Activated B cell treated with CpG ODN at 0.5 μM for 24 hours (primary cell): ENCODE results near the gene ABCC9. TPM values are rescaled to one million over a fixed set of nuclear protein-coding genes. Genes with fewer than 3 reads are reported as not detected.
"Not testable (repeated sequence)": the region's sequence is repeated elsewhere in the genome, so short reads cannot be mapped to it uniquely, and the experiment has no call there.

Source experiments
- ATAC-seq: fragments of 200-7000 bp; cut with Tn5 transposase; one replicate; pipeline ENCODE4 v1.10.0; 2021; ENCODE audit warnings: low read depth, mild to moderate bottlenecking, moderate library complexity
- CTCF ChIA-PET: fragments of 350-600 bp; sonication (Branson Sonifier 250); formaldehyde crosslinking; loops from one replicate; lab custom pipeline; 2021; ENCODE audit warnings: antibody characterized with exemption; lab: Charles Lee
- POLR2A ChIA-PET: fragments of 350-600 bp; sonication (Branson Sonifier 250); formaldehyde crosslinking; loops from one replicate; lab custom pipeline; 2021; ENCODE audit warnings: antibody characterized with exemption; lab: Charles Lee
- DNase-seq: peaks from one replicate; pipeline ENCODE4 v3.0.0; 2022
- H3K27ac Mint-ChIP-seq: one replicate; pipeline ENCODE4 v1.8.0; 2020; ENCODE audit warnings: mixed read lengths
- H3K27me3 Mint-ChIP-seq: one replicate; pipeline ENCODE4 v1.8.0; 2021; ENCODE audit warnings: mixed read lengths
- H3K36me3 Mint-ChIP-seq: one replicate; pipeline ENCODE4 v1.8.0; 2021; ENCODE audit warnings: low read depth, mixed read lengths
- H3K4me1 Mint-ChIP-seq: one replicate; pipeline ENCODE4 v1.8.0; 2021; ENCODE audit warnings: mixed read lengths
- H3K4me3 Mint-ChIP-seq: one replicate; pipeline ENCODE4 v1.8.0; 2020; ENCODE audit warnings: mild to moderate bottlenecking, mixed read lengths
- H3K9me3 Mint-ChIP-seq: one replicate; pipeline ENCODE4 v1.8.0; 2020; ENCODE audit warnings: mixed read lengths
- intact Hi-C: fragments of 100-400 bp; cut with micrococcal nuclease; formaldehyde crosslinking; loops from one replicate; pipeline ENCODE4 v1.15.1; 2024
- total RNA-seq: library from RNA; stranded (reverse); gene quantifications from 2 replicates; pipeline ENCODE4 v1.2.3, GENCODE V29; 2022
- TF ChIP-seq, protein P1 (sequence below): fragments of 200-600 bp; IDR thresholded peaks from one replicate; pipeline ENCODE4 v1.8.0; 2022; ENCODE audit warnings: antibody characterized with exemption, mild to moderate bottlenecking

ABCC9 gene
- total RNA-seq, 1 donor from 2014 or later = not detected

DNA sequence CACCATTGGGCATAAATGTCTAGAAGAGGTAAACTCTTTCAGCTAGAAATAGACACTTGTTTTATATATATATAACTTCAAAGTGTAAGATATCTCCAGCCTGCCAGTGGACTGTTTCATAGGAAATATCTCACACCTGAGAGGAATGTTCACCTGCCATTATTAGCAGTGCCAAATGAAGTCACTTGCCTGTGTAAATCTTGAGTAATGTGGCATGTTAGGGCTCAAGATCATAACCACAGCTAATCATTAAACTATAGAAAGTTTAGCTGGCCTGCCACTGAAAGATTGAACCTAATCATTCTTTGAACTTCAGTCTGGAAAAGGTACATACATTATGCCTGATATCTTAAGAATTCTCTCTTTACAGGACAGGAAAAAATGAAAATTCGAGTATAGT lies 141.2 kb downstream of the ABCC9 start:
- no peaks in the 10 kb centered on the region for H3K36me3 Mint-ChIP-seq
- TF ChIP-seq, protein P1, sequence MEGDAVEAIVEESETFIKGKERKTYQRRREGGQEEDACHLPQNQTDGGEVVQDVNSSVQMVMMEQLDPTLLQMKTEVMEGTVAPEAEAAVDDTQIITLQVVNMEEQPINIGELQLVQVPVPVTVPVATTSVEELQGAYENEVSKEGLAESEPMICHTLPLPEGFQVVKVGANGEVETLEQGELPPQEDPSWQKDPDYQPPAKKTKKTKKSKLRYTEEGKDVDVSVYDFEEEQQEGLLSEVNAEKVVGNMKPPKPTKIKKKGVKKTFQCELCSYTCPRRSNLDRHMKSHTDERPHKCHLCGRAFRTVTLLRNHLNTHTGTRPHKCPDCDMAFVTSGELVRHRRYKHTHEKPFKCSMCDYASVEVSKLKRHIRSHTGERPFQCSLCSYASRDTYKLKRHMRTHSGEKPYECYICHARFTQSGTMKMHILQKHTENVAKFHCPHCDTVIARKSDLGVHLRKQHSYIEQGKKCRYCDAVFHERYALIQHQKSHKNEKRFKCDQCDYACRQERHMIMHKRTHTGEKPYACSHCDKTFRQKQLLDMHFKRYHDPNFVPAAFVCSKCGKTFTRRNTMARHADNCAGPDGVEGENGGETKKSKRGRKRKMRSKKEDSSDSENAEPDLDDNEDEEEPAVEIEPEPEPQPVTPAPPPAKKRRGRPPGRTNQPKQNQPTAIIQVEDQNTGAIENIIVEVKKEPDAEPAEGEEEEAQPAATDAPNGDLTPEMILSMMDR = no peak
- no peaks in the 10 kb centered on the region for H3K9me3 Mint-ChIP-seq
- peaks cover 3% of the 10 kb centered on the region for H3K27me3 Mint-ChIP-seq
- ChIA-PET CTCF (no interaction called here), POLR2A (no interaction called here)
- H3K4me1 Mint-ChIP-seq = no peaks in the 10 kb centered on the region
- ATAC-seq (no peak), DNase-seq (no peak)
- H3K4me3 Mint-ChIP-seq = no peak overlapping the region
- H3K27ac Mint-ChIP-seq = no peak overlapping the region
- intact Hi-C loops = no loop called here

- Mint-ChIP-seq H3K27ac (no peak overlapping the region), H3K4me3 (no peak overlapping the region), H3K4me1 (no peaks in the 10 kb centered on the region), H3K36me3 (no peaks in the 10 kb centered on the region), H3K27me3 (peaks cover 3% of the 10 kb centered on the region), H3K9me3 (peaks cover 3% of the 10 kb centered on the region)
- ATAC-seq (no peak), DNase-seq (no peak)
- intact Hi-C loops = no loop called here
- TF ChIP-seq, protein P1 = no peak
- ChIA-PET CTCF (no interaction called here), POLR2A (no interaction called here)
Measured at GRCh38 chr12:21797539-21797938, 143.7 kb downstream of the ABCC9 start.

- no peaks in the 10 kb centered on the region for H3K36me3 Mint-ChIP-seq
- ChIA-PET POLR2A (no interaction called here), CTCF (no interaction called here)
- H3K27ac Mint-ChIP-seq = no peak overlapping the region
- H3K9me3 Mint-ChIP-seq = peaks cover 3% of the 10 kb centered on the region
- H3K4me1 Mint-ChIP-seq = no peaks in the 10 kb centered on the region
- ATAC-seq (no peak), DNase-seq (no peak)
- intact Hi-C loops = no loop called here
- peaks cover 6% of the 10 kb centered on the region for H3K27me3 Mint-ChIP-seq
- no peak overlapping the region for H3K4me3 Mint-ChIP-seq
- TF ChIP-seq, protein P1 = no peak
Measured at GRCh38 chr12:21795648-21796328, 145.4 kb downstream of the ABCC9 start.

DNA sequence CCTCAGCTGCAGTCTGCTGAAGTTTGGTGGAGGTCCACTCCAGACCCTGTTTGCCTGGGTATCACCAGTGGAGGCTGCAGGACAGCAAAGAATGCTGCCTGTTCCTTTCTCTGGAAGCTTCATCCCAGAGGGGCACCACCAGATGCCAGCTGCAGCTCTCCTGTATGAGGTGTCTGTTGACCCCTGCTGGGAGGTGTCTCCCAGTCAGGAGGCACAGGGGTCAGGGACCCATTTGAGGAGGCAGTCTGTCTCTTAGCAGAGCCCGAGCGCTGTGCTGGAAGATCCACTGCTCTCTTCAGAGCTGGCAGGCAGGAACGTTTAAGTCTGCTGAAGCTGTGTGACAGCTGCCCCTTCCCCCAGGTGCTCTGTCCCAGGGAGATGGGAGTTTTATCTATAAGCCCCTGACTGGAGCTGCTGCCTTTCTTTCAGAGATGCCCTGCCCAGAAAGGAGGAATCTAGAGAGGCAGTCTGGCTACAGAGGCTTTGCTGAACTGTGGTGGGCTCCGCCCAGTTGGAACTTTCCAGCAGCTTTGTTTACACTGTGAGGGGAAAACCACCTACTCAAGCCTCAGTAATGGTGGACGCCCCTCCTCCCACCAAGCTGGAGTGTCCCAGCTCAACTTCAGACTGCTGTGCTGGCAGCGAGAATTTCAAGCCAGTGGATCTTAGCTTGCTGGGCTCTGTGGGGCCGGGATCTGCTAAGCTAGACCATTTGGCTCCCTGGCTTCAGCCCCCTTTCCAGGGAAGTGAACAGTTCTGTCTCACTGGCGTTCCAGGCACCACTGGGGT lies 146.2 kb downstream of the ABCC9 start:
- POLR2A ChIA-PET, DNase-seq, H3K27ac Mint-ChIP-seq, CTCF ChIA-PET, intact Hi-C loops, H3K4me3 Mint-ChIP-seq, H3K27me3 Mint-ChIP-seq, H3K9me3 Mint-ChIP-seq, H3K36me3 Mint-ChIP-seq, H3K4me1 Mint-ChIP-seq, ATAC-seq: not testable (repeated sequence)

- CTCF ChIA-PET, H3K9me3 Mint-ChIP-seq, H3K27ac Mint-ChIP-seq, ATAC-seq, H3K27me3 Mint-ChIP-seq, H3K4me1 Mint-ChIP-seq, H3K4me3 Mint-ChIP-seq, DNase-seq, intact Hi-C loops, H3K36me3 Mint-ChIP-seq, POLR2A ChIA-PET: not testable (repeated sequence)
Measured at GRCh38 chr12:21789687-21790086, 151.5 kb downstream of the ABCC9 start.
